OCI-M2 (cell line): Measurements from ENCODE around the gene MAP3K6.
"Not testable (repeated sequence)": the region's sequence is repeated elsewhere in the genome, so short reads cannot be mapped to it uniquely, and the experiment has no call there.

Source experiments
- DNase-seq: peaks from one replicate; lab custom pipeline; 2025; ENCODE audit not compliant: unreplicated experiment; lab: John Stamatoyannopoulos, UW

MAP3K6 gene

GRCh38 chr1:27366411-27367159 is at the start of gene MAP3K6:
MAP3K6 (minus strand) TSS chr1:27366961; CDS start chr1:27366597, 364 bp downstream.
- DNase-seq = no peak

- DNase-seq = no peak
These were observed 47.3 kb upstream of the MAP3K6 start for GRCh38 chr1:27414091-27414490.

GRCh38 chr1:27413004-27413403 is 46.2 kb upstream of the MAP3K6 start:
- DNase-seq = no peak

GRCh38 chr1:27412502-27412901 is 45.7 kb upstream of the MAP3K6 start:
- DNase-seq = no peak

GRCh38 chr1:27410709-27411108 is 43.9 kb upstream of the MAP3K6 start:
- no peak for DNase-seq

GRCh38 chr1:27409669-27410068 is 42.9 kb upstream of the MAP3K6 start:
- no peak for DNase-seq

- no peak for DNase-seq
These were observed 41.4 kb upstream of the MAP3K6 start for GRCh38 chr1:27408151-27408550.

GRCh38 chr1:27406791-27407190 is 40.0 kb upstream of the MAP3K6 start:
- not testable (repeated sequence) for DNase-seq

GRCh38 chr1:27406362-27406680 is 39.6 kb upstream of the MAP3K6 start:
- DNase-seq = no peak

GRCh38 chr1:27405598-27406361 is 39.0 kb upstream of the MAP3K6 start:
- not testable (repeated sequence) for DNase-seq

- DNase-seq = no peak
These were observed 38.3 kb upstream of the MAP3K6 start for GRCh38 chr1:27405074-27405473.

GRCh38 chr1:27403931-27404330 is 37.2 kb upstream of the MAP3K6 start:
- no peak for DNase-seq

- no peak for DNase-seq
These were observed 36.4 kb upstream of the MAP3K6 start for GRCh38 chr1:27403065-27403726.

GRCh38 chr1:27402349-27402754 is 35.6 kb upstream of the MAP3K6 start:
- no peak for DNase-seq

- DNase-seq = no peak
These were observed 34.2 kb upstream of the MAP3K6 start for GRCh38 chr1:27400963-27401341.

- DNase-seq = no peak
These were observed 33.6 kb upstream of the MAP3K6 start for GRCh38 chr1:27400082-27400962.

GRCh38 chr1:27399251-27400025 is 32.7 kb upstream of the MAP3K6 start:
- no peak for DNase-seq

GRCh38 chr1:27398405-27399149 is 31.8 kb upstream of the MAP3K6 start:
- DNase-seq = no peak

- DNase-seq = no peak
These were observed 31.0 kb upstream of the MAP3K6 start for GRCh38 chr1:27397749-27398148.

GRCh38 chr1:27397110-27397509 is 30.3 kb upstream of the MAP3K6 start:
- DNase-seq = no peak
